ENCODE data around the gene TEKT3.
A peak's percentile ranks its signal among the peaks of the same experiment; 100 is the strongest.

TEKT3 gene

GRCh38 chr17:15263680-15264079, 77.7 kb downstream of the TEKT3 start:
- no peak for DNase-seq

DNA sequence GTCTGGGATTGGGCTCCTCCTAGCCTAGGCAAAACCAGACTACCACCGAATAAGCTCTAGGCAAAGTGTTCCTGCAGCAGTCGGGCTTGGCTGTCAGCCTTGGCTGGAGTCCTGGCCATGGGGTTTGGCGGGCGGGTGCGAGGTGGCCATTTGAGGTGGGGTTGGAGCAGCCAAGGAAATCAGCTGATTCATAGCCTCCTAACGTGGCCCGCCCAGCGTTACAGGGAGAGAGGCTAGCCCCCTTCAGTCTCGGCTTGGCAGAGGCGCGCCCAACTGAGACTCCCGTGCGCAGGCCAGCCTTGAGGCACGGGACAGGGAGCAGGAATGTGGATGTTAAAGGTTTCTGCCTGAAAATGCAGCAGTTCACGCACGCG, 78.2 kb downstream of the TEKT3 start:
- peak; percentile 87 for DNase-seq

- DNase-seq: peak; percentile 92
Measured at GRCh38 chr17:15262291-15263205, 78.8 kb downstream of the TEKT3 start.

DNA sequence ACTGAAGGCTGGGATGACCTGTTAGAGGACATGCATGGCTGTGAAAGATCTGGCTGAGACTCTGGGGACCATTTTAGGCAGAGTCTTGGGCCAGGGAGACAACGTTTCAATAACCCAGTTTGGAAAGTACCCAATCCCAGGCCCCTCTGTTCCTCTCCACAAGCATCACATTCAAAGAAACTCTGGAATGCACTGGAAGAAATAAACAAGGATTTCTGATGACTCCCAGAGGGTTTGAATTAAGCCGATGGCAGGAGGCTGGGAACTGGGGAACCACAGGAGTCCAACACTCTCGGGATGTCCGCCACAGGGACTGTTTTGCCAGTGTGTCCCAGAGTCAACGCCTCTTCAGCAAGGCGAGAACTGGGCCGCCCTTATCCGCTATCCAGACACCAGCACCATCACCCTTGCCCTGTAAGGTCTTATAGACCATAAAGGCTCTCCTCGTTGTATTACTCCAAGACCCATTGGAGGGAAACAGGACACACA, 79.6 kb downstream of the TEKT3 start:
- peak; percentile 45 for DNase-seq

- DNase-seq: peak; percentile 64
Measured at GRCh38 chr17:15261258-15261801, 80.1 kb downstream of the TEKT3 start.

DNA sequence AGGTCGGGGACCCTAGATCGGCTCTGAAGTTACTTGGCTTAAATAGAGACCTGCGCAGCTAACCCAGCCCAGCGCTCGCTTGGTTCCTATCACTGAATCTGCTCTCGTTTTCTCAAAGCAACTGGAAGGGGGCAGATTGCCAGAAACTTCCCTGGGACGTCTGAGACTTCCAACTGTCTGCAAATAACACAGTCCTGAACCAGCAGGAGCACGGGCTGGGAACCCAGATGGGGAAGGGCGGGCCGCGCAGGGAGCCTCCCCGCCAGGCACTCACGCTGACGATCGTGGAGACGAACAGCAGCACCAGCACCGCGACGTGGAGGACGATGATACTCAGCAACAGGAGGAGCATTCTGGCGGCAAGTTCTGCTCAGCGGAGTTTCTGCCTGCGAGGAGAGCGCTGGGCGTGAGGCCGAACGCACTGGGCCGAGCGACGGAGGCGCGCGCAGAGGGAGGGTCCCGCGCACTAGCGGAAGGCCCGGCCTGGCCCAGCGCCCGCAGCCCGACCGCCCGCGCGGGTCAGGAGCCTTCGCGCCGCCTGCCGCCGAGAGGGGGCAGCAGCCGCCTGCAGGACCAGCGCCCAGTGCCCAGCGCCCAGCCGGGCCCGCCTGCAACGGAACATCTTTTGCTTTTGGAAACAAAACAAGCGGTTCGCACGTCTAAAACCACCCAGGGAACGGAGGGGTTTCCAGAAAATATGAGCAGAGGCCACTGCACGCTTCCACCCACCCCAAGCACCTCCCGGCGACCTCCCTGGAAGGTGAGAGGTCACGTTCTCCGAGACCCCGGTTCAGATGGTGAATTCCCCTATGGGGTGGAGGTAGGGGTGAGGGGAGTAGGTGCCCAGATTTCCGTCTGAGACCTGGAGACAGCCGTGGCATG, 80.8 kb downstream of the TEKT3 start:
- DNase-seq: peak; percentile 91

DNA sequence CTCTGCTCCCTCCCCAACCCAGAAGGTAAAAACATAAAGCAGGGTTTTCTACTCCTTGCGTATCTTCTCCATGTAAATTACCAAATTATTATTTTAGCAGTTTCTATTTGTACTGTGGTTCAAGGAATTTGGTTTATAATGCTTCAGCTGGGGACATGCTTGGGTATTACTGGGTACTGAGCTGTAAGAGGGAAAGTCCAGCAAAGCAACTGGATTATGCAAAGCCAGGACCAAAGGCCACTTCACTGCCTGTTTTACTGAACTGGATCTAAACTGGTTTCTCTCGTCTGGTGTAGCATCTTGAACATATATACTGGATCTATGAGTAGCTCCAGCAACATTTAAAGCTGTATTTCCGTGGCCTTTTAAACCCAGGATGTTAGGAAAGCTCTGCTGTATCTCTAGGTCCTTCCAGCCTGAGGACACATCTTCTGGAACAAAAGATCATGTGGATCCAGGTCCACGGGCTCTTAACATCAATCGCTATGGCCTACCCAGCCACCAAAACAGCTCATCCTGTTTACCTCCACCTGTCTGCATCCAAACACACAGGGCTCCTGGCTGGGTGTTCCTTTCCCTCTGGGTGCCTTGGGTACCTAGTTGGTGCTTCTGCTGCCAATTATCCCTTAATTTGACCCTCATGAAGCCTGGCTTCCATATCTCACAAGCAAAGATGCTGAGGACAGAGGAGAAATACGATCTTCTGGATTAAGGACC, 83.4 kb downstream of the TEKT3 start:
- DNase-seq: no peak

- peak; percentile 88 for DNase-seq
Measured at GRCh38 chr17:15257258-15257788, 84.1 kb downstream of the TEKT3 start.

GRCh38 chr17:15256689-15257088, 84.7 kb downstream of the TEKT3 start:
- DNase-seq: no peak

GRCh38 chr17:15255713-15256454, 85.5 kb downstream of the TEKT3 start:
- DNase-seq: peak; percentile 67
